Epithelial cell of proximal tubule (primary cell): ENCODE data around the gene ASCC3. TPM values are rescaled to one million over a fixed set of nuclear protein-coding genes. Genes with fewer than 3 reads are reported as not detected.

Experiments used
- DNase-seq: peaks from one replicate; pipeline ENCODE4 v3.0.0-alpha.2; 2011; ENCODE audit warnings: low read depth
- H3K4me3 ChIP-seq: 2 replicates; pipeline ENCODE4 v1.5.1; 2011; ENCODE audit warnings: low read depth, mild to moderate bottlenecking, low read length
- total RNA-seq: library from RNA; depleted of rRNA; stranded (reverse); fragments of >200 nt; gene quantifications from 2 replicates; pipeline ENCODE4 v1.2.3, GENCODE V29; 2015
- TF ChIP-seq, protein P1 (sequence below): conservative IDR thresholded peaks from 2 replicates; pipeline ENCODE4 v1.5.1; 2012; ENCODE audit warnings: low read depth, mild to moderate bottlenecking, low read length

ASCC3 gene
- total RNA-seq, 1 donor from 2014 or later = 28.6 TPM

DNA sequence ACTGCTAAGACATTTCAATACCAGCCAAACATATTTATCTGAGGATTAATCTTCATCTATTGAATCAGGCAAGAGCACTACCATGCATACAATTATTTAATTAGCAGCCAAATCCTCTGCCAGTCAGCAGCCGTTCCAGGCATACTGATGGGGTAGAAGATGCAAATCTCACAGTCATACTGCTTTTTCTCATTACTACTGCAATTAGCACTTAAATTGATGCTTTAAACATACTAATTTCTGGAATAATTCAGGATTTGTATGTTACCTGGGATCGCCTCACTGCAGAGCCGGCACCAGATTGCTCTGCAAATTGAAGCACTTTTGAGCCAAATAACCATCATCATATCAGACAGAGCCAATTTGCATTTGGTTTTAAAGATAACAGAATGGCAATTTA lies 366.5 kb downstream of the ASCC3 start:
- no peak overlapping the region for H3K4me3 ChIP-seq
- TF ChIP-seq, protein P1, sequence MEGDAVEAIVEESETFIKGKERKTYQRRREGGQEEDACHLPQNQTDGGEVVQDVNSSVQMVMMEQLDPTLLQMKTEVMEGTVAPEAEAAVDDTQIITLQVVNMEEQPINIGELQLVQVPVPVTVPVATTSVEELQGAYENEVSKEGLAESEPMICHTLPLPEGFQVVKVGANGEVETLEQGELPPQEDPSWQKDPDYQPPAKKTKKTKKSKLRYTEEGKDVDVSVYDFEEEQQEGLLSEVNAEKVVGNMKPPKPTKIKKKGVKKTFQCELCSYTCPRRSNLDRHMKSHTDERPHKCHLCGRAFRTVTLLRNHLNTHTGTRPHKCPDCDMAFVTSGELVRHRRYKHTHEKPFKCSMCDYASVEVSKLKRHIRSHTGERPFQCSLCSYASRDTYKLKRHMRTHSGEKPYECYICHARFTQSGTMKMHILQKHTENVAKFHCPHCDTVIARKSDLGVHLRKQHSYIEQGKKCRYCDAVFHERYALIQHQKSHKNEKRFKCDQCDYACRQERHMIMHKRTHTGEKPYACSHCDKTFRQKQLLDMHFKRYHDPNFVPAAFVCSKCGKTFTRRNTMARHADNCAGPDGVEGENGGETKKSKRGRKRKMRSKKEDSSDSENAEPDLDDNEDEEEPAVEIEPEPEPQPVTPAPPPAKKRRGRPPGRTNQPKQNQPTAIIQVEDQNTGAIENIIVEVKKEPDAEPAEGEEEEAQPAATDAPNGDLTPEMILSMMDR = no peak
- DNase-seq = no peak

DNA sequence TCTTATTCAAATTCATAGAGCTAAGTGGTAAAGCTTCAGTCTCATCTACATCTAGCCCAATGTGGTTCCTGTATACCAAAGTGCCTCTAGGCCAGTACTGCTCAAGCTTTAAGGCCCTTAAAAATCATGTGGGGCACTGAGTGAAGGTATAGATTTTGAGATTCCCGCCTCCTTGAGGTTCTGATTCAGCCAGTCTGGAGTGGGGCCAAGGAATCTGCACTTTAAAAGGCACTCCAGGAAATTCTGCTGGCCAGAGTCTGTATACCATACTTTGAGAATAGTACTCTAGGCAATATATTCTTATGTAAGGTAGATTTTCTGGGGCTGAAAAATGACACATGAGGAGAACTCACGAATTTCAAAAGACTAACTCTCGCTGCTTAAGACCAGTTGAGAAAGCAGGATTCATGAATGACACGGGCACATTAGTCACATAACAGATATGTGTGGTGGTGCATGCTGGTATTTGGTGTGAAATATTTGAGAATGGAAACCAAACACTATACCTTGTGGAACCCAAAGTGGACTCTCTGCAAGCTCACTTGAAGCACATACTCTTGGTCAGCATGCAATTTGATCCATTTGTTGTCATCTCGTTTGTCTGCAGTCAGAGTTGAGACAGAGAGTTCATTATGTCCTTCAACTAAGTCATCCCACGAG lies 368.8 kb downstream of the ASCC3 start:
- DNase-seq = no peak
- no peak overlapping the region for H3K4me3 ChIP-seq
- TF ChIP-seq, protein P1 = no peak

DNA sequence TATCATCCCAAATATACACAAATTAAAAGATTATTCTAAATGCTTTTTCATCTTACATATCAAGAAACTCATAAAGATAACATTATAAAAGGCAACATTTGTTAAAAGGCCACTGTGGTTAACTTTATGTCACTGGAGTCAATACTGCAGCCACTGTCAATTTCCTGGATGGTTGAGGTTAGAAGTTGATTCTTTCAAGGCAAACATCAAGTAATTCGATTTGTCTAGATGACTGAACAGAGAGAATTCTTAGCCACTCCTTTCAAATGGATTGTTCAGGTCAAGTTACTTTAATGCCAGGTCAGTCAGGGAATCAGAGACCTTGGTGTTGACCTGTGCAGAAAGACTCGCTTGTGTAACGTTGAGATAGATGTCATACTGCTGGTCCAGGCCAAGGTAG lies 372.0 kb downstream of the ASCC3 start:
- no peak overlapping the region for H3K4me3 ChIP-seq
- no peak for DNase-seq
- TF ChIP-seq, protein P1 = no peak

DNA sequence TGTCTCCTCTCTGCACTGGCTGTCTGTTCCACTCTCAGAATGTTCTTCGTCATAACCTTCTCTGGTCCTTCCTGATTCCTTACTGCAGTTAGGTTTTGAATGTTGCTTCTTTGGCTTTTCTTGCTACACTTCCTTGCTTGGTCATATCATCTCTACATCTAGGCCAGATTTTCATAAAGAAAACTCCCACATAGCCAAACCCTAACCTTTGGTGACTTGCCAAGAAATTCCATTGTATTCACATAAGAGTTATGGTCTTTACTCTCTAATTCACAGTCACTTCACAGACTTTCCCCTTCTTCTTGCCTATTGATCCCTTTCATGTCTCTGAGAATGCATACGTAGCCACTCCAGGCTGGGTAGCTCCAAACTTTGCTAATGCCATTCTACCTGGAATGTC lies 374.5 kb downstream of the ASCC3 start:
- TF ChIP-seq, protein P1 = no peak
- no peak for DNase-seq
- no peak overlapping the region for H3K4me3 ChIP-seq

DNA sequence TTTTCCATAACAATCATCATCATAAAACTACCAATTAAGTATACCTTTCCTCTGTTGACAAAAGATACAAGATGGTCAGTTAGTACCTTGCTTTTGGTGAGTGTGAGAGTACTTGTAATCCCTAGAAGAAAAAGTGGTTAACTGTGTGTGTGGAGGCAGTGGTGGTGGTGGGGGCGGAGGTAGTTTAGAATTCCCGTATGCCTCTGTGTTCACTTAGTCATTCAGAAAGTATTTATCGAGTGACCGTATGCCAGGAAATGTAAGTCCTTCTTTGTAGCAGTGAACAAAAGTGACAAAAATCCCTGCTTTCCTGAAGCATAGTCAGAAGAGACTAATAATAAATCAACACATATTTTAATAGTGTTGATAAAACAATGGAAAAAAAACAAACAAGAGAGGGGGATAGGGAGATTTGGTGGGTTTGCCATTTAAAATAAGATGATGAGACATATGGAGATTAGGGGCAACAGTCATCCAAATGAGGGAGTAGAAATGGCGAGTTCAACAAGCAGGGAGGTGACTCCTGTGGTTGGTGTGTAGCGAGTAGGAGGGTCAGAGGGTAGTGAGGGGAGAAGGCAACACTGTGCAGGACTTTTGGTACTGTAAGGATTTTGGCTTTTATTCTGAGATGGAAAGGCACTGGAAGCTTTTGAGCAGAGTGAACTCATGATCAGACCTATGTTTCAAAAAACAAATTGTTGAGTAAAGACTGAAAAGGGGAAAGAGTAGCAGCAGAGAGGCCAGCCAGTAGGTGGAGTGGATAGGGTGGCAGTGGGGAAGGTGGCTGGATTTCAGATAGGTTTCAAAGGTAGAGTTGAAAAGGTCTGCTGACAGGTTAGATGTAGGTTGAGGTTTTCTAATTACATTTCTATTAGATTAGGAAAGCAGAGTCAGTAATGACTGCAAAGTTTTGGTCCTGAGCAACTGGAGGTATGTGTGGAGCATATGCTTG lies 376.1 kb downstream of the ASCC3 start:
- TF ChIP-seq, protein P1 = peak; percentile 23
- H3K4me3 ChIP-seq = no peak overlapping the region
- peak; percentile 20 for DNase-seq

DNA sequence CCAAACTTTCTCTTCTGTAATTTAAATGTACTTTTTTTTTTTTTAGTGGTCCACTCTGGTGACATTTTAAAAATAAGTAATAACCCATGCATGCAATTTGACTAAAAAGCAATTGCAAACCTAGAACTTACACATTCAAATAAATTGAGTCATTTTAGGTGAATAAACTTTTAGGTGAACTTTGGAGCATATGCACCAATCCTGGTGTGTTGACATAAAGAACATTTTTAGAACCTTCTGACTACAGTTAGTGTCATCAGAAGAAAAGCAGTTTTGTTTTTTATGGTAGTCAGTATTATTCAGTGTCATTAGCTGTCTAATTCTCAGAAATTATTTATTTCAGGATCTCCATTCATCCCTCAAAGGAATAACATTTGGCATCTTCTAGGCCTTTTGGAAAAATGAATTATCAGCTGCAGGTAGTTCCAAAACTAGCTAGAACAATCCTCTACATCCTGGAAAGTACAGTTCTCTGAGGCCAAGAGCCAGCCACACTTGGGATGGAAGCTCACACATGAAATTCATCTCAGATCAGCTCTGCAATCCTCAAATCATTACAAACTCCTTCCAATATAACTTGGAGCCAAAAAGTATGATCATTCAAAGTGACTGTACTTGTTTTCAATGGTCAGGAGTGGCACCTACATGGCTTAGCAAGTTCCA lies 378.0 kb downstream of the ASCC3 start:
- DNase-seq = no peak
- TF ChIP-seq, protein P1 = no peak
- no peak overlapping the region for H3K4me3 ChIP-seq
